ENCODE measurements around the gene ADPRHL1.

GRCh38 chr13:113477724-113478123 lies 24.4 kb upstream of the ADPRHL1 start:
- no peak for TF ChIP-seq CTCF (IDR thresholded peaks at IDR 0.05; ENCODE audit: low read depth, low read length, poor library complexity, severe bottlenecking)
- TF ChIP-seq EZH2phosphoT487 (IDR thresholded peaks at IDR 0.05; ENCODE audit: borderline replicate concordance, low read length) = no peak
